K562 (cell line): ENCODE results near the gene GATAD2B. TPM values are rescaled to one million over a fixed set of nuclear protein-coding genes. Genes with fewer than 3 reads are reported as not detected.

Experiments used
- BRF2 ChIP-seq: IDR thresholded peaks from 3 replicates; pipeline ENCODE4 v1.6.1; 2011; ENCODE audit warnings: borderline replicate concordance, mild to moderate bottlenecking; ENCODE audit not compliant: insufficient read length, insufficient read depth
- CBX8 ChIP-seq: fragments of 200-600 bp; sonication (generic); IDR thresholded peaks from 2 replicates; pipeline ENCODE4 v1.6.1; 2012; ENCODE audit warnings: borderline replicate concordance, mixed run types, low read depth, mild to moderate bottlenecking, moderate library complexity, mixed read lengths, low read length, control low read depth, inconsistent platforms; ENCODE audit not compliant: poor library complexity, severe bottlenecking; ENCODE audit errors: extremely low read depth
- CREB3 ChIP-seq: fragments of 450-650 bp; conservative IDR thresholded peaks from 2 replicates; pipeline ENCODE4 v1.6.1; 2016; ENCODE audit warnings: missing genetic modification characterization, low read depth, mild to moderate bottlenecking, missing compliant biosample characterization, moderate library complexity
- DEAF1 ChIP-seq: fragments of 450-650 bp; formaldehyde crosslinking; IDR thresholded peaks from 2 replicates; pipeline ENCODE4 v1.4.0; 2020; ENCODE audit warnings: mild to moderate bottlenecking, moderate library complexity
- FOXK1 ChIP-seq: sonication (generic); formaldehyde crosslinking; IDR thresholded peaks from 2 replicates; pipeline ENCODE4 v1.8.0; 2022; ENCODE audit warnings: missing genetic modification reagents, mild to moderate bottlenecking, borderline replicate concordance
- FUS ChIP-seq: fragments of 200-400 bp; formaldehyde crosslinking; optimal IDR thresholded peaks from 2 replicates; pipeline ENCODE3; 2017; ENCODE audit warnings: low read depth, low read length
- GATA2 ChIP-seq: sonication (generic); formaldehyde crosslinking; IDR thresholded peaks from 2 replicates; pipeline ENCODE4 v1.4.0; 2020; ENCODE audit warnings: mild to moderate bottlenecking, missing genetic modification reagents
- KLF6 ChIP-seq: fragments of 250-450 bp; sonication (Bioruptor Pico); IDR thresholded peaks from 2 replicates; pipeline ENCODE4 v1.4.0; 2020; ENCODE audit warnings: mild to moderate bottlenecking, moderate library complexity, borderline replicate concordance
- MIER1 ChIP-seq: fragments of 450-650 bp; IDR thresholded peaks from 2 replicates; pipeline ENCODE4 v1.6.1; 2016; ENCODE audit warnings: antibody characterized with exemption, mild to moderate bottlenecking, low read depth
- NCOA1 ChIP-seq: fragments of 450-650 bp; IDR thresholded peaks from 2 replicates; pipeline ENCODE4 v1.6.1; 2016; ENCODE audit warnings: low read depth
- OTX1 ChIP-seq: fragments of 450-650 bp; formaldehyde crosslinking; IDR thresholded peaks from 2 replicates; pipeline ENCODE4 v1.4.0; 2022; ENCODE audit warnings: mild to moderate bottlenecking
- SAP30 ChIP-seq: fragments of 200-600 bp; sonication (generic); IDR thresholded peaks from 2 replicates; pipeline ENCODE4 v1.6.1; 2012; ENCODE audit warnings: borderline replicate concordance, low read depth, mild to moderate bottlenecking, moderate library complexity, low read length, control low read depth, inconsistent platforms; ENCODE audit not compliant: insufficient read depth, poor library complexity, severe bottlenecking
- SMARCA5 ChIP-seq: fragments of 450-650 bp; IDR thresholded peaks from 2 replicates; pipeline ENCODE4 v1.6.1; 2016
- SMC3 ChIP-seq: conservative IDR thresholded peaks from 2 replicates; pipeline ENCODE4 v1.6.1; 2011; ENCODE audit warnings: low read depth, low read length, improper control_type of control experiment; ENCODE audit not compliant: insufficient read depth
- TCF15 ChIP-seq: fragments of 250-450 bp; sonication (Bioruptor Pico); IDR thresholded peaks from 2 replicates; pipeline ENCODE4 v1.8.0; 2022; ENCODE audit warnings: moderate library complexity, mild to moderate bottlenecking, inconsistent platforms
- TSHZ1 ChIP-seq: fragments of 250-450 bp; sonication (Bioruptor Pico); IDR thresholded peaks from 2 replicates; pipeline ENCODE4 v1.4.0; 2020; ENCODE audit warnings: mild to moderate bottlenecking, moderate library complexity
- ZBTB1 ChIP-seq: sonication (generic); formaldehyde crosslinking; IDR thresholded peaks from 2 replicates; pipeline ENCODE4 v1.8.1; 2023; ENCODE audit warnings: missing genetic modification reagents, low read depth, mild to moderate bottlenecking, borderline replicate concordance
- ZSCAN32 ChIP-seq: fragments of 450-650 bp; formaldehyde crosslinking; IDR thresholded peaks from 2 replicates; pipeline ENCODE4 v1.4.0; 2020; ENCODE audit warnings: mild to moderate bottlenecking, moderate library complexity
- ZZZ3 ChIP-seq: fragments of 450-650 bp; IDR thresholded peaks from 2 replicates; pipeline ENCODE4 v1.6.1; 2016; ENCODE audit warnings: antibody characterized with exemption, mild to moderate bottlenecking, moderate library complexity
- polyA plus RNA-seq, 8 experiments: library from polyadenylated mRNA; depleted of rRNA in 4 of 8; stranded (reverse) in 5 of 8; unstranded in 3 of 8; fragments of >200 nt; fragmentation: Nextera tagmentation in 2 of 8; fragmentation: Illumina TruSeq in 1 of 8; extraction: Ambion mirVana in 2 of 8; extraction: Trizol in 1 of 8; gene quantifications; 2 replicates each; pipeline versions ENCODE4 v1.2.1 to v1.2.3, GENCODE V29; 2011 to 2014; ENCODE audit warnings: inconsistent platforms in 1 of 8, missing spikeins in 1 of 8
- total RNA-seq, 7 experiments: library from RNA; depleted of rRNA in 6 of 7; stranded (reverse); fragments of >200 nt in 6 of 7; fragmentation: Illumina TruSeq in 2 of 7; extraction: Trizol in 2 of 7; gene quantifications; 2 replicates each; pipeline versions ENCODE4 v1.2.1 to v1.2.3, GENCODE V29; 2011 to 2021; ENCODE audit warnings: low replicate concordance in 1 of 7

Gene GATAD2B
- total and polyA plus RNA-seq, 9 of the 15 experiments (the other 6 are each of a cell fraction or from before 2014, with no cell fraction given) = 1.5 to 40.2 (median 4.9) TPM

GRCh38 chr1:153963030-153963849, 40.5 kb upstream of the GATAD2B start, which contains the start of gene SLC39A1 (continued):
- TF ChIP-seq FUS (no peak), NCOA1 (no peak), DEAF1 (CRISPR knock-in tag) (no peak), TSHZ1 (CRISPR knock-in tag) (no peak), ZBTB1 (CRISPR knock-in tag) (no peak), GATA2 (CRISPR knock-in tag) (no peak), KLF6 (CRISPR knock-in tag) (no peak), MIER1 (no peak), OTX1 (CRISPR knock-in tag) (no peak), BRF2 (no peak), FOXK1 (no peak), TCF15 (CRISPR knock-in tag) (no peak), SMARCA5 (no peak), CBX8 (no peak), ZSCAN32 (CRISPR knock-in tag) (no peak), SAP30 (no peak), SMC3 (no peak), CREB3 (tag) (no peak), ZZZ3 (no peak)
